Measurements from ENCODE around the gene DDHD1.
"Not testable (repeated sequence)": the region's sequence is repeated elsewhere in the genome, so short reads cannot be mapped to it uniquely, and the experiment has no call there.

DDHD1 gene

GRCh38 chr14:53187921-53188463 lies 34.9 kb upstream of the DDHD1 start:
- no peak for TF ChIP-seq CTCF (IDR thresholded peaks at IDR 0.05; ENCODE audit: low read depth, low read length)
- Histone ChIP-seq H3K9me3 (no peaks in the 10 kb centered on the region), H3K4me1 (no peaks in the 10 kb centered on the region), H3K4me3 (ENCODE audit: low read depth, low read length) (no peak overlapping the region), H3K27me3 (peaks cover 5% of the 10 kb centered on the region; the same call in 1 of the 2 replicates), H3K36me3 (no peaks in the 10 kb centered on the region)
- DNase-seq, result no peak

- Histone ChIP-seq H3K27me3 (peaks cover 5% of the 10 kb centered on the region; the same call in 1 of the 2 replicates), H3K36me3 (no peaks in the 10 kb centered on the region), H3K4me3 (ENCODE audit: low read depth, low read length) (no peak overlapping the region), H3K9me3 (no peaks in the 10 kb centered on the region), H3K4me1 (no peaks in the 10 kb centered on the region)
- no peak for TF ChIP-seq CTCF (IDR thresholded peaks at IDR 0.05; ENCODE audit: low read depth, low read length)
- no peak for DNase-seq
Measured at GRCh38 chr14:53186532-53186931, 33.4 kb upstream of the DDHD1 start.

GRCh38 chr14:53183611-53184010 lies 30.5 kb upstream of the DDHD1 start:
- no peak for DNase-seq
- no peak for TF ChIP-seq CTCF (IDR thresholded peaks at IDR 0.05; ENCODE audit: low read depth, low read length)
- no peaks in the 10 kb centered on the region for H3K36me3 ChIP-seq
- no peaks in the 10 kb centered on the region for H3K9me3 ChIP-seq
- no peak overlapping the region for H3K4me3 ChIP-seq (ENCODE audit: low read depth, low read length)
- H3K27me3 ChIP-seq, result peaks cover 8% of the 10 kb centered on the region
- no peaks in the 10 kb centered on the region for H3K4me1 ChIP-seq

GRCh38 chr14:53183056-53183455 lies 29.9 kb upstream of the DDHD1 start:
- no peaks in the 10 kb centered on the region for H3K9me3 ChIP-seq
- no peak overlapping the region for H3K4me3 ChIP-seq (ENCODE audit: low read depth, low read length)
- H3K27me3 ChIP-seq, result peaks cover 7% of the 10 kb centered on the region
- no peak for TF ChIP-seq CTCF (IDR thresholded peaks at IDR 0.05; ENCODE audit: low read depth, low read length)
- no peaks in the 10 kb centered on the region for H3K36me3 ChIP-seq
- no peak for DNase-seq
- H3K4me1 ChIP-seq, result no peaks in the 10 kb centered on the region

GRCh38 chr14:53181463-53182081 lies 28.4 kb upstream of the DDHD1 start:
- H3K9me3 ChIP-seq; H3K27me3 ChIP-seq; H3K4me1 ChIP-seq; DNase-seq; H3K36me3 ChIP-seq; H3K4me3 ChIP-seq (ENCODE audit: low read depth, low read length): not testable (repeated sequence)

- H3K9me3 ChIP-seq, result no peaks in the 10 kb centered on the region
- no peaks in the 10 kb centered on the region for H3K4me1 ChIP-seq
- H3K36me3 ChIP-seq, result no peaks in the 10 kb centered on the region
- peaks cover 3% of the 10 kb centered on the region; the same call in 1 of the 2 replicates for H3K27me3 ChIP-seq
- H3K4me3 ChIP-seq (ENCODE audit: low read depth, low read length), result no peak overlapping the region
- TF ChIP-seq CTCF (IDR thresholded peaks at IDR 0.05; ENCODE audit: low read depth, low read length), result peak; percentile 52
- peak; percentile 21 for DNase-seq
Measured at GRCh38 chr14:53180272-53181221, 27.4 kb upstream of the DDHD1 start.

GRCh38 chr14:53179486-53180005 lies 26.4 kb upstream of the DDHD1 start:
- not testable (repeated sequence) for H3K27me3 ChIP-seq; DNase-seq; H3K4me3 ChIP-seq (ENCODE audit: low read depth, low read length); H3K4me1 ChIP-seq; H3K9me3 ChIP-seq; H3K36me3 ChIP-seq

Data from BE2C (cell line).